ENCODE measurements around the gene SPDYE6. TPM values are rescaled to one million over a fixed set of nuclear protein-coding genes. Genes with fewer than 3 reads are reported as not detected.

SPDYE6 gene
- total and polyA plus RNA-seq, 4 donors = 0.08 to 0.10 TPM; not detected in 2

DNA sequence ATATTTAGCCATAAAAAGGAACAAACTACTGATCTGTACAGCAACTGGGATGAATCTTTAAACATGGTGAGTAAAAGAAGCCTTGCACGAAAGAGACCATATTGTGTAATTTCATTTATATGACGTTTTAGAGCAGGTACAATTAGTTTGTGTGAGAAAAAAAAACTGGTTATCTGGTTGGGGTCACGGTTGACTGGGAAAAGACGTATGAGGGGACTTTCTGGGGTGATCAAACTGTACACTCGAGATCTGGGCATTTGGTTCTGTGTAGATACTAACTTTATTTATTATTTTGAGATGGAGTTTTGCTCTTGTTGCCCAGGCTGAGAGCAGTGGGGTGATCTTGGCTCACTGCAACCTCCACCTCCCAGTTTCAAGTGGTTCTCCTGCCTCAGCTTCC is 44.1 kb upstream of the SPDYE6 start:
- ATAC-seq (ENCODE audit: insufficient read depth, low FRiP score) (no peak), DNase-seq (no peak)
- H3K4me1 ChIP-seq (ENCODE audit: control insufficient read depth in 5 of 5, insufficient read depth in 5 of 5, low read length in 5 of 5) = peaks cover 0 to 12% (median 2%) of the 10 kb centered on the region in 5 donors
- no peak overlapping the region for H3K4me3 ChIP-seq
- H3K27me3 ChIP-seq (ENCODE audit: control insufficient read depth in 3 of 3, insufficient read depth in 3 of 3, low read length in 2 of 3) = no peaks in the 10 kb centered on the region
- no peaks in the 10 kb centered on the region for H3K9me3 ChIP-seq (ENCODE audit: control insufficient read depth in 4 of 4, insufficient read depth in 3 of 4, low read length in 3 of 4)
- no peak overlapping the region for H3K27ac ChIP-seq (ENCODE audit: low read depth in 1 of 2, low read length in 1 of 2)
- peaks cover 18 to 40% (median 29%) of the 10 kb centered on the region in 4 donors for H3K36me3 ChIP-seq (ENCODE audit: control insufficient read depth in 4 of 4, insufficient read depth in 4 of 4, low read length in 4 of 4)
- TF ChIP-seq, protein P1, sequence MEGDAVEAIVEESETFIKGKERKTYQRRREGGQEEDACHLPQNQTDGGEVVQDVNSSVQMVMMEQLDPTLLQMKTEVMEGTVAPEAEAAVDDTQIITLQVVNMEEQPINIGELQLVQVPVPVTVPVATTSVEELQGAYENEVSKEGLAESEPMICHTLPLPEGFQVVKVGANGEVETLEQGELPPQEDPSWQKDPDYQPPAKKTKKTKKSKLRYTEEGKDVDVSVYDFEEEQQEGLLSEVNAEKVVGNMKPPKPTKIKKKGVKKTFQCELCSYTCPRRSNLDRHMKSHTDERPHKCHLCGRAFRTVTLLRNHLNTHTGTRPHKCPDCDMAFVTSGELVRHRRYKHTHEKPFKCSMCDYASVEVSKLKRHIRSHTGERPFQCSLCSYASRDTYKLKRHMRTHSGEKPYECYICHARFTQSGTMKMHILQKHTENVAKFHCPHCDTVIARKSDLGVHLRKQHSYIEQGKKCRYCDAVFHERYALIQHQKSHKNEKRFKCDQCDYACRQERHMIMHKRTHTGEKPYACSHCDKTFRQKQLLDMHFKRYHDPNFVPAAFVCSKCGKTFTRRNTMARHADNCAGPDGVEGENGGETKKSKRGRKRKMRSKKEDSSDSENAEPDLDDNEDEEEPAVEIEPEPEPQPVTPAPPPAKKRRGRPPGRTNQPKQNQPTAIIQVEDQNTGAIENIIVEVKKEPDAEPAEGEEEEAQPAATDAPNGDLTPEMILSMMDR (IDR thresholded peaks at IDR 0.05; ENCODE audit: control extremely low read depth, extremely low read depth) = no peak
- WGBS, 2 donors = 94% methylated on average over 5 of the region's 5 CpGs
- no peak overlapping the region for H3K9ac ChIP-seq (ENCODE audit: insufficient read depth in 1 of 2, low read length in 2 of 2)

DNA sequence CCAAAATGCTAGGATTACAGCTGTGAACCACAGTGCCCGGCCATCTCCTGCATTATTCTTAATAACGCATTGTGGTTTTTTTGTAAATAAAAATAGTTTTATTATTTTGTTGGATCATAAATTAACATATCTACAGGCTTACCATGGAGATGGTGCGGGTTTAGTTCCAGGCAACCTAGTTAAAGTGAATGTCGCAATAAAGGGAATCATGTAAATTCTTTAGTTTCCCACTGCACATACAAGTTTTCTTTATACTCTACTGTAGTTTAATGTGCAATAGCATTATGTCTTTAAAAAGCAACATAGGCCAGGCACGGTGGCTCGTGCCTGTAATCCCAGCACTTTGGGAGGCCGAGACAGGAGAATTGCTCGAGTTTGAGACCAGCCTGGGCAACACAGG is 42.3 kb upstream of the SPDYE6 start:
- TF ChIP-seq, protein P1 (IDR thresholded peaks at IDR 0.05; ENCODE audit: control extremely low read depth, extremely low read depth) = no peak
- DNase-seq (no peak), ATAC-seq (ENCODE audit: insufficient read depth, low FRiP score) (no peak)
- WGBS, 2 donors = 95 to 98% methylated on average over 8 of the region's 8 CpGs
- Histone ChIP-seq H3K27ac (ENCODE audit: low read depth in 1 of 2, low read length in 1 of 2) (no peak overlapping the region), H3K36me3 (ENCODE audit: control insufficient read depth in 4 of 4, insufficient read depth in 4 of 4, low read length in 4 of 4) (peaks cover 11 to 26% (median 18%) of the 10 kb centered on the region in 4 donors), H3K9me3 (ENCODE audit: control insufficient read depth in 4 of 4, insufficient read depth in 3 of 4, low read length in 3 of 4) (no peaks in the 10 kb centered on the region), H3K9ac (ENCODE audit: insufficient read depth in 1 of 2, low read length in 2 of 2) (no peak overlapping the region), H3K27me3 (ENCODE audit: control insufficient read depth in 3 of 3, insufficient read depth in 3 of 3, low read length in 2 of 3) (no peaks in the 10 kb centered on the region), H3K4me3 (no peak overlapping the region), H3K4me1 (ENCODE audit: control insufficient read depth in 5 of 5, insufficient read depth in 5 of 5, low read length in 5 of 5) (peaks cover 0 to 12% (median 0%) of the 10 kb centered on the region in 5 donors)

DNA sequence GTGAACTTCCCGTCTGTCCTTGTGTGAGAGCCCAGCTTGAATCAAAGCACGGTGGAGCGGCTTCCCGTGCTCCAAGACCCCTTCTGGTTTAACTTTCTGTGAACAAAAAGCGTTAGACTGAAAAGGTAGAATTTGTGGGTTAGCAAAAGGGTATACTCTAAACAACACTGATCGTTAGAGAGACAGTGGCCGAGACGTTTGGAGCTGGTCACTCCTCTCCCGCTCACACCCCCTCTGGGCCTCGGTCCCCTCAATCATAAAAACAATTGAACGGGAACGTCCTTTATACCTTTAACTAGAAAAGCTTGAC is 40.4 kb upstream of the SPDYE6 start:
- Histone ChIP-seq H3K9ac (ENCODE audit: insufficient read depth in 1 of 2, low read length in 2 of 2) (peak overlapping the region; percentile 82 to 90), H3K36me3 (ENCODE audit: control insufficient read depth in 4 of 4, insufficient read depth in 4 of 4, low read length in 4 of 4) (peaks cover 8 to 26% (median 14%) of the 10 kb centered on the region in 4 donors), H3K27ac (ENCODE audit: low read depth in 1 of 2, low read length in 1 of 2) (peak overlapping the region; percentile 45 to 75), H3K4me1 (ENCODE audit: control insufficient read depth in 5 of 5, insufficient read depth in 5 of 5, low read length in 5 of 5) (peaks cover 0 to 12% (median 0%) of the 10 kb centered on the region in 5 donors), H3K9me3 (ENCODE audit: control insufficient read depth in 4 of 4, insufficient read depth in 3 of 4, low read length in 3 of 4) (no peaks in the 10 kb centered on the region), H3K27me3 (ENCODE audit: control insufficient read depth in 3 of 3, insufficient read depth in 3 of 3, low read length in 2 of 3) (no peaks in the 10 kb centered on the region), H3K4me3 (peak overlapping the region; percentile 67)
- TF ChIP-seq, protein P1 (IDR thresholded peaks at IDR 0.05; ENCODE audit: control extremely low read depth, extremely low read depth) = no peak
- WGBS, 2 donors = 0% methylated on average over 12 of the region's 12 CpGs
- ATAC-seq (ENCODE audit: insufficient read depth, low FRiP score) (no peak), DNase-seq (no peak)

Measured in lung (tissue), 12 donors.